GM12872 (cell line): ENCODE data around the gene FNIP2.

Experiments used
- TF ChIP-seq, protein P1 (sequence below): IDR thresholded peaks from 3 replicates; pipeline ENCODE4 v1.5.1; 2011; ENCODE audit warnings: low read depth, mild to moderate bottlenecking, low read length, moderate library complexity; ENCODE audit not compliant: insufficient read depth

The FNIP2 gene

DNA sequence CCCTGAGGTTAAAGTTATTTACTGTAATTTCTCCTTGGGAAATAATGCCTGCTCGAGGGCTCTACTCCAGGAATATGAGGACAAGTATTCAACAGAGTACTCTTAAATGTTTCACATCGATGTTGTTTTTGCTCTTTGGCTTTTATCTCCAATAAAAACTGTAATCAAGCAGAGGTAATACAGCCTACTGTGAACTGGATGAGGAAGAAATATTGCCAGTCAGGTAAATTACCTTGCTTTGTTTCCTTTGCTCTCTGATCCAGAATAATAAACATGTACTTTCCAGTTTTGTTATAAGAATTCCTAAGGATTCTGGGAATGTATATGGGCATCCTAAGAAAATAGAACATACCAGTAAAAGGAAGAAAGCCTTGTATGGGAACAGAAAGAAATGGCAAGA lies 60.4 kb downstream of the FNIP2 start:
- TF ChIP-seq, protein P1, sequence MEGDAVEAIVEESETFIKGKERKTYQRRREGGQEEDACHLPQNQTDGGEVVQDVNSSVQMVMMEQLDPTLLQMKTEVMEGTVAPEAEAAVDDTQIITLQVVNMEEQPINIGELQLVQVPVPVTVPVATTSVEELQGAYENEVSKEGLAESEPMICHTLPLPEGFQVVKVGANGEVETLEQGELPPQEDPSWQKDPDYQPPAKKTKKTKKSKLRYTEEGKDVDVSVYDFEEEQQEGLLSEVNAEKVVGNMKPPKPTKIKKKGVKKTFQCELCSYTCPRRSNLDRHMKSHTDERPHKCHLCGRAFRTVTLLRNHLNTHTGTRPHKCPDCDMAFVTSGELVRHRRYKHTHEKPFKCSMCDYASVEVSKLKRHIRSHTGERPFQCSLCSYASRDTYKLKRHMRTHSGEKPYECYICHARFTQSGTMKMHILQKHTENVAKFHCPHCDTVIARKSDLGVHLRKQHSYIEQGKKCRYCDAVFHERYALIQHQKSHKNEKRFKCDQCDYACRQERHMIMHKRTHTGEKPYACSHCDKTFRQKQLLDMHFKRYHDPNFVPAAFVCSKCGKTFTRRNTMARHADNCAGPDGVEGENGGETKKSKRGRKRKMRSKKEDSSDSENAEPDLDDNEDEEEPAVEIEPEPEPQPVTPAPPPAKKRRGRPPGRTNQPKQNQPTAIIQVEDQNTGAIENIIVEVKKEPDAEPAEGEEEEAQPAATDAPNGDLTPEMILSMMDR, result no peak

DNA sequence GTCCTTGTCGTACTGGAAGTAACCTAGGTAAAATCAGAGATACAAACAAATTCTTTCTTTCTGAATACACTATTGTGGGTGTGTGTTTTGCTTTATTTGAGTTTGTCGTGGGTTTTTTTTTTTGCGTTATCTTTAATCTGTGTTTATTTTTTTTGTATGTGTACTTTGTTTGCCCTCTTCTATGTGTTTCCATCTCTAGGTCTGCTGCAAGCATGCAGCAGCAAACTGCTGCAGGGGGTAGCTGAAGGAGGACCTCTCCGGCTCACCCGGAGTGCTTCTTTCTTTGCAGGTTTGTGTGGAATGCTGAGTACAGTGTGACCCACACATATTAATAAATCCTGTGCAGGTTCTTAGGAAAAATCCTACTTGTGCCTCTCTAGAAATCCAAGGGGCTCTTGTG lies 64.8 kb downstream of the FNIP2 start:
- TF ChIP-seq, protein P1, result no peak

DNA sequence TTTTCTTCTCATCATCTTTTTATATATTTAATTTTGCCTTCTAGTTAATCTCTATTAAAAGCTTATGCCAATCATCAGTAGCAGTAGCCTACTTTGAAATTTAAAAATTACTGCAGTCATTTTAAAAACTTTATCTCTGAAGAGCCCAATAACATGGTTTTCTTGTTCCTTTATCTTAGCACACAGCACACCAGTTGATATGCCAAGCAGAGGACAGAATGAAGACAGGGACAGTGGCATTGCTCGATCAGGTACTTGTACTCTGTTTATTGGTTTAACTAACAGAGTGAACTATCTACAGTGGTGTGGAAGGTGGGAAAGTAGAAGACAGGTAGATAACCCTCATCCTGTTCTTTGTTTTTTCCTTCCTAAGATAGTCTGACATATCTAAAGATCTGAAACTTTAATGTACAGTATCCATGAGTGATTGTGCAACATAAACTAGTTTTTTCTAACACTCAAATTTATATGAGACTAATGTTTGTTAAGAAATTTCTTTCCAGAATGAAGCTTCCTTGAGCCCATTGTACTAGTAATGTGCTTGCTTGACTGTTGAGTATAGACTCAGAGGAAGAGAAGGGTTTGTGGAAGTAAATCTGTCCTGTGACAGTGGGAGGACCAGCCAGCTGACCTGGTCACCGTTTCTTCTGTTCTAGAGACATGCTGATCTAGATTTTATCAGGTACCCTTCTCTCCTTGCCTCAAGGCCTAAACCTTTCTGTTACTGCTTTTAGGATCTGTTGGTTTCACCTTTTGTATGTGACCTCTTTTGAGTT lies 66.6 kb downstream of the FNIP2 start:
- TF ChIP-seq, protein P1, result no peak

DNA sequence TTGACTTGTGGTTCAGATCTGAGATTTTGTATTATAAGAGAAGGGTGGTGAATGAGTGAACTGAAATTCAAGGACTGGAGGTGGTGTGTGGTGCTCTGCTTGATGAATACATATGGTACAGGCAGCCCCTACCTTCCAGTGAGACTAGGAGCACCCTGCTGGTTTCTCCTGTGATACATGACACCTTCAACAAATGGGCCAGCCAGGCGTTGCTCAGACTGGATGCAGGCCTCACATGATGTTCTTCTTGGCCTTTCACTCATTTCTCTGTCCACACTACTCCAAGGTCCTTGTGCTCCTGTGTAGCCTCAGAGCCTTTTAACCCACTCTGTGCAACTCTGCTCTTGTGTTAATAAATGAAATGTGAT lies 67.2 kb downstream of the FNIP2 start:
- TF ChIP-seq, protein P1, result no peak

DNA sequence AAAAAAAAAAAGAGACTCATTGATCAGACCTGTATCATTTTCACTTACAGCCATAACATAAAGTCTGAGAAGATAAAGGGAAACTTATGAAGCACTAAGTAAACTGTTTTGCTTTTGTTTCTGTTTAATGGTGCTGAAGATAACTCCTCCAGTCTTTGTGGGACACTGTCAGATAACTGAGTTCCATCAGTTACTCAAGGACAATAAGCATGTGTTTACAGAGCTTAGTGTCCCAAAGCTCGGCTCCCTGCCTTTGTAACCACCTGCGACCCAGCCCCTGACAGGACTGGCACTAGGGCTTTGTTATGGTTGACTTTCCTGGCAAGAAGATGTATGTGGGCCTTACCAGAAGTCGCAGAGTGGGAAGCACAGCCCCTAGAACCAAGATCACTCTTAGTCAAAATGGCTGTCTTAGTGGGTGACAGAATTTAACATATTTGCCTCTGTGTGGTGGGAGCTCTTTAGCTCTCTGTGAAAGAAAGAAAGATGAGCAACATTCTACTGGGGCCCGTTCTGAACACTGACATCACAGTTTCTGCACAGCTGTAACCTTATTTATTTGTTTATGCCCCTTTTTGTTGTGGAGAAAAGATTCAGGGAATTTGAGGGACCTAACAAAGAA lies 68.1 kb downstream of the FNIP2 start:
- TF ChIP-seq, protein P1, result no peak

DNA sequence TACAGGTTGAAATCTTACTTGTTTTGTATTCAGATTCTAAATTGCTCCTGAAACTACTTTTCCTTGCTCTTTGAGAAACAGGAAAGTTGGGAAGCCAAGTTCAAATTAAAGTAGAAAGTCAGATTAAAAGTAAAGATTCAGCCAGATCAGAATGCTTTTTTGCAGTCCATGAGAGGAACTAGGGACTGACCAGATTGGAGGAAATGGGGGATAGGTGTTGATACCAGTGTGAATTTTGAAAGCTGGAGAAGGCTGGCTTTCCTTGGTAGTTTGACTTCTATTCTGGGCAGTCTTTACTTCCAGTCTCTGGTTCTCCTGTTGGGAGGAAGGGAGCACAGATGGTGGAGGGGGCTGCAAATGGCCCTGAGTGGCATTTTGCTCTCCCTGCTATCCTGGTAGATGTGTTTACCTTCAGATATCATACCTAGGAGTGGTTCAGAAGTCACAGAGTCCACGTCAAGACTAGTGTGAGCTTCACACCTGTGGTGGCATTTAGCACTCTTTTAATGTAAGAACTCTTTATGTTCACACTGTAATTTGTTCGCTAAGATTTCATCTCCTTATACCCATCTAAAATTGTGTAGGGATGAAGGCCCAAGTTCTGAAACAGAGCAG lies 68.8 kb downstream of the FNIP2 start:
- TF ChIP-seq, protein P1, result no peak

DNA sequence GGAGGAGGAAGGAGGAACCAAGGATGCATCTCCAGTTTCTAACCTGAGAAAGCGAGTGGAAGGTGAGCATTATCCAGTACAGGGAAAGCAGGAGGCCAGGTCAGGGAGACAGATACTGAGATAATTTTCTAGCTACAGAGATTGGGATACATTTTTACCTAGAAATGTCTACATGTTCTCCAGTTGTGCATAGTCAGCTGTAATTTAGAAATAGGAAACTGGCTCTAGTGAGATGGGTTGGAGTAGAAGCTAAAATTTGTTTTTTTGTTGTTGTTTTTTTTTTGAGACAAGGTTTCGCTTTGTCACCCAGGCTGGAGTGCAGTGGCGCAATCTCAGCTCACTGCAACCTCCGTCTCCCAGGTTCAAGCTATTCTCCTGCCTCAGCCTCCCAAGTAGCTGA lies 71.3 kb downstream of the FNIP2 start:
- TF ChIP-seq, protein P1, result no peak
